CD4-positive, alpha-beta T cell treated with Interleukin-15 for 4 hours (primary cell): ENCODE results near the gene GABRP.
"Not testable (repeated sequence)": the region's sequence is repeated elsewhere in the genome, so short reads cannot be mapped to it uniquely, and the experiment has no call there.

Experiments
- DNase-seq: peaks from one replicate; pipeline ENCODE4 v3.0.0-alpha.2; 2020; ENCODE audit warnings: low spot score

The GABRP gene

DNA sequence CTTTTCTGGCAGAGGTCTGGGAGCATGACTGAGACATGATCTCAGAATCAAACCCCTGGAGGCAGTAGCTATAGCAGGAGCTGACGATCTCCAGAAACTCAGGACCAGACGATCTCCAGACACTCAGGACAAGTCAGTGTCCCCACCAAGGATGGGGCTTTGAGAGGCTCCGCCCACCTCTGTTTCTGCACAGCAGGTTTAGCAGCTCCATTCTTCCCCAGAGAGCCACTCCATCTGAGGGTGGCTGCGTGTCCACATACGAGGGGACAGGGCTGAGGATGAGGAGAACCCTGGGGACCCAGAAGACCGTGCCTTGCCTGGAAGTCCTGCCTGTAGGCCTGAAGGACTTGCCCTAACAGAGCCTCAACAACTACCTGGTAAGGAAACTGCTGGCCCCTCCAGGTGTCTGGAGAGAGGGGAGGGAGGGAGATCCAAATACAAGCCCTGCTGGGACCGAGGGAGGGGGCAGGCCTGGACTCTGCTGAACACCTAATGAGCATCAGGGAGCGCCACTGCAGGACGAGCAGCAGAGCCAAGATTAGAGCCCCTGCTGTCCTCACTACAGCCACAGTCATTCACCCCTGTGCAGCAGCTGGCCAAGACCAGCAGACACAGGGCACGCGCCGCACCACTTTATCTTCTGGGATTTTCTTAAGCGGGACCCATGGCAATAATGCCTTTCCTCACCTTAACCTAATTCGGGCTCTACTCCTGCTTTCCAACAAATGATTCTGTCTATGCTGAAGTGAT, at the start of gene GABRP:
GABRP (plus strand) TSS at position 228 of the 750 bp plus-strand sequence. CDS start 4,891 bp downstream, outside the sequence.
- DNase-seq, result no peak

- DNase-seq, result no peak
These were observed 46.6 kb upstream of the GABRP start for GRCh38 chr5:170736966-170737365.

GRCh38 chr5:170737591-170737990, 45.9 kb upstream of the GABRP start:
- no peak for DNase-seq

DNA sequence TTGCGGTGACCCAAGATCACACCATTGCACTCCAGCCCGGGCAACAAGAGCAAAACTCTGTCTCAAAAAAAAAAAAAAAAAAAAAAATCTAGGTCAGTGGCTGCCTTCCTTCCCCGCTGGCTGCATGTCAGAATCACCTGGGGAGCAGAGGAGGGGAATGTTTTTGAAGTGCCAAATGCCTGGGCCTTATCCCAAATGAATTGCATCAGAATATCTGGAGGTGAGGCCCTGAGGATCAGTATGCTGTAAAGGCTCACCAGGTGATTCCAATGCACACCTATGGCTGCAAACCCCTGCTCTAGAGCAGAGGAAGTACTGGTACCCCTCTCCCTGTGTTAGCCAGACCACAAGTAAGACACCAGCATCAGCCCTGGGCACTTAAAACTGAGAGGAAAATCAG, 44.7 kb upstream of the GABRP start:
- DNase-seq, result no peak

DNA sequence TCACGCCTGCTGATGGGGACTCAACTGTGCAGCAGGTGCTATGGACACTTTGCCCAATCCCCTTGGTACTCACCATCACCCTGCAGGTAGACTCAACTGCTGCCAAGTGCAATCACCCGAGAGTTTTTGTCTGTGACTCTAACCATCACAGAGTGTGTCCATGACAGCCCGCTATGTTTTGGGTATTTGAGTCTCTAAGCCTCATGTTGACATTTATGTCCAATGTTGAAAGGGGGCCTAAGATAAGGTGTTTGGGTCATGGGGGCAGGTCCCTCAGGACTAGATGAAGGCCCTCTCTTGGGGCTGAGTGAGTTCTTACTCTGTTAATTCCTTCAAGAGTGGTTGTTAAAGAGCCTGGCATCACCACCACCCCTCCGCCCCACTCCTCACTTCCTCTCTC, 44.1 kb upstream of the GABRP start:
- DNase-seq, result no peak

GRCh38 chr5:170740551-170741205, 42.8 kb upstream of the GABRP start:
- no peak for DNase-seq

- no peak for DNase-seq
These were observed 41.7 kb upstream of the GABRP start for GRCh38 chr5:170741801-170742200.

DNA sequence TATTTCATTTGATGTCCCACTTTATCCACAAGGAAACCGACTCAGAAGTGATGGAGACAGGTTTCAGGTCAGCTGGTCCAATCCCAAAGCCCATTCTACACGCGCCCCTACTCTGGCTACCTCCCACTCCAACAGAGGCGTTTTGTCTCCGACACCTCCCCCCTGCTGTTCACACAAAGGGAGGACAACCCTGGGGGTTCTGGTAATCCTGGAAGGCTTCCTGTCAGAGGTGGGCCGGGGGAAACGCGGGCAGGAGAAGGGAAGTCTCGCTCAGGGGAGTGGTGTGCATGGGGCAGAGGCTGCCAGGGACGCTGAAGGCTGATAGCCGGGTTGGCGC, 39.7 kb upstream of the GABRP start:
- DNase-seq, result no peak

GRCh38 chr5:170745481-170746071, 37.9 kb upstream of the GABRP start:
- no peak for DNase-seq

GRCh38 chr5:170746075-170746960, 37.2 kb upstream of the GABRP start:
- no peak for DNase-seq

DNA sequence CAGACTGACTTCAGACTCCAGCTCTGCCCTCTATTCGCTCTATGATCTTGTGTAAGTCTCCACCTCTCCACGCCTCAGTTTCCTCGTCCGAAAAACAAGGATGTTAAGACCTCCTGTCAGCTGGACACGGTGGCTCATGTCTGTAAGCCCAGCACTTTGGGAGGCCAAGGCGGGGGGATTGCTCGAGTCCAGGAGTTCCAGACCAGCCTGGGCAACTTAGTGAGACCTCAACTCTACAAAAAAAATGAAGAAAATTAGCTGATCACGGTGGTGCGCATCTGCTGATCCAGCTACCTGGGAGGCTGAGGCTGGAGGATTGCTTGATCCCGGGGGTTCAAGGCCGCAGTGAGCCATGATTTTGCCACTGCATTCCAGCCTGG, 36.6 kb upstream of the GABRP start:
- no peak for DNase-seq

DNA sequence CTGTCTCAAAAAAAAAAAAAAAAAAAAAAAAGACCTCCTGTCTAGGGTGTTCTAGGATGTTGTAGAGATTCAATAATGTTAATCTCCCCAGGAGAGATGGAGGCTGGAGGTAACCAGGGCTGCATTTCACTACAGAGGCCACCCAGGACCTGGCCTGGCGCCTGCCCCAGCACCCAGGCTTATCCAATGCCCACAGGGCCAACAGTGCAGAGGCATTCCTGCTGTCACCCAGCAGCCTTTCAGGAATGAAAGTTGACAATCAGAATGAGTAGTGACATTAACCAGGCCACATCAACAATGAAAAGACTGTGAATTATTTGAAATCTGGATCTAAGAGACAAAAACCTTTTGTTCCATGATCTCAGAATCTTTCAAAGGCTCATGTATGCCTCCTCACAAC, 36.2 kb upstream of the GABRP start:
- DNase-seq, result no peak

DNA sequence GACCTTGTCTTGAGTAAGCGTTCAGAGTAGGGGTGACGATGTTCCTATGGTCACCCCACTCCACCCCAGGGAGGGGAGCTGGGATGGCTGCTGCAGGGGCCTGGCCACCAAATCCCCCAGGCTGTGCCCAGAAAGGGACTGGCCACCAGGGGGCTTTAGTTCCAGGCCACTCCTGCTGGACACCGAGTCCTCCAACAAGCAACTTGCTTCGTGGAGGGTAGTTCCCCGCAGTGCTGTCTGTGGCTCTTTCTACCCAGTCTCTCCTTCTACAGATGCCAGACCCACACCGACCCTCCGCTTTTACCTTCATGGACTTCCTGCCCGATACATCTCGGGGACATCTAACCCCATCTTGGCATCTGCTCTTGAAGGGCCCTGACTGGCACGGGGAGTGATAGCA, 35.7 kb upstream of the GABRP start:
- no peak for DNase-seq

DNA sequence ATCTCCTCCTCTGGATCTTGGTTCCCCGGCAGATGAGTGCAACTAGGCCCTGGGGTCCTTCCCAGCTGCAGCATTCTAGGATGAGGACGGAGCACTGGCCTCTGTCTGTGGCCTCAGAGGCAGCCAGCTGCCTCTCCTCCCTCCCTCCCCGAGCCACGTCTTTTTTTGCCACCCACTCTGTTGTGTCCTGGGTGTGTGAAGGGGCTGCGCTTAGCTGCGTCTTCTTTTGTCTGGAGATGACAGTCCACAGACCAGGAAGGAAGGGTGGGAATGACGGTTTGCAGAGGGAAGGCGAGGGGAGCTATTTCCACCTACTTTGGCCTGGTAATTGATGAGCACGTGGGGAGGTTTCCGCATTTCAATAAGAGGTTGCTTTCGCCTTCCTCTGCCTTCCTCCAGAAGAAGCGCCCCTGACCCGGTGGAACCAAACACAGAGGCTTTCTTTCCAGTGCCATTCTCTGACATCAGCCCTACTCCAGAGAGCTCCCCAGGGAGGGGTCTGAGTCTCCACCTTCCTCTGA, 34.5 kb upstream of the GABRP start:
- DNase-seq, result no peak

DNA sequence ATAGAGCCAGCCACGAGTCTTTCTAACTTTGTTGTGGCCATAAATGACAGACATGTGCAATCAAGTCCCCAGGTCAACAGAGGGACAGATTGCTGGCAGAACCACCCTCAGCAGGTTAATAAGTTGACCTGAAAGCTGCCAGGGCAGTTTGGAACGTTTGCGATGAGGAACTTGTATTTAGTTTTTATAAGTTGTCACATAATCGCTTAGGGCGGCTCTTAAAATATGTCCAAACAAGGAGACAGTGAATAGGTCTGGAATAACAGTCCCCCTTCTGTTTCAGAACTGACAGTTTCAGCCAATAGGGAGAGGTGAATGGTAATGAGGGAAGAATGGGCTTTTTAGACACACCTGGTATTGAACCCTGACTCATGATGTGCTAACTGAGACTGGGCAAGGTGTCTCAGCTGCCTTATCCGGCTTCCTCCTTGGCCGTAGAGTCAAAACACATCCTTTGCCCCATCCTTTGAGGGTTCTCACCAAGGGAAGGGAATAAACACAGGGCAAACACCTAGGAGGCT, 33.6 kb upstream of the GABRP start:
- no peak for DNase-seq

DNA sequence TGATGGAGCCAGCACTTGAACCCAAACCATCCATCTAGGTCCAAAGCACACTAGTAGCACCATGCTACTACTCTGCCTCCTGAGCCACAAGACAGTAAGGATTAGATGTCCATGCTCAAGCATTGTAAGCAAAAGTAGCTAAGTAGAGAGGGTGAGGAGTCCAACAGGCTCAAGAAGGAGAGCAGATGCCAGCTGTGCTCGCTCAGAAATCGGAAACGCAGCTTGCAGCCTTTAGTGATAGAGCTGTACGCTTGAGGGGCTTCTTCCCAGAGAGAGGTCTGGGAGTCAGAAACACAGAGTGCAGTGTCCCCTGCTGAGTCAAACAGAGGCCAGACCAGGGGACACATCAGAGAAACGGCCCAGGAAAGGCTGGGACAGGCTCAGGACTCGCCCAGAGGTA, 32.7 kb upstream of the GABRP start:
- no peak for DNase-seq

DNA sequence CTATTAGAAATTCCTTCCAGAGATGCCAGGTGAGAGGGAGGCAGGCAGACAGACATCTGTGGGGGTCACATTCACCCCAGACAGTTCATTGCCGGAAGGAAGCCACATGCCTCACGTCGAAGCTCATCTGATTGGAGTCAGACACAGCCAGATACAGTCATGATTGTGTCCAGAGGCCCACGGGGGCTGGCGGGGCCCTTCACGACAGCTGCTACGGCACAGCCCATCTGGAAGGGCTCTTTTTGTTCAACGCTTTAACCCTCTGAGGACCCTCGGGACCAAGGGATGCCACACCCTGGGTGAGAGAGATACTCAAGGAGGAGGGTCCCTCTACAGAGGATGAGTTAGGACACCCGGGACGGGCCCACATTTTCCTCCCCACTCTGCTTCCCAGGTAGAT, 31.9 kb upstream of the GABRP start:
- DNase-seq, result no peak

DNA sequence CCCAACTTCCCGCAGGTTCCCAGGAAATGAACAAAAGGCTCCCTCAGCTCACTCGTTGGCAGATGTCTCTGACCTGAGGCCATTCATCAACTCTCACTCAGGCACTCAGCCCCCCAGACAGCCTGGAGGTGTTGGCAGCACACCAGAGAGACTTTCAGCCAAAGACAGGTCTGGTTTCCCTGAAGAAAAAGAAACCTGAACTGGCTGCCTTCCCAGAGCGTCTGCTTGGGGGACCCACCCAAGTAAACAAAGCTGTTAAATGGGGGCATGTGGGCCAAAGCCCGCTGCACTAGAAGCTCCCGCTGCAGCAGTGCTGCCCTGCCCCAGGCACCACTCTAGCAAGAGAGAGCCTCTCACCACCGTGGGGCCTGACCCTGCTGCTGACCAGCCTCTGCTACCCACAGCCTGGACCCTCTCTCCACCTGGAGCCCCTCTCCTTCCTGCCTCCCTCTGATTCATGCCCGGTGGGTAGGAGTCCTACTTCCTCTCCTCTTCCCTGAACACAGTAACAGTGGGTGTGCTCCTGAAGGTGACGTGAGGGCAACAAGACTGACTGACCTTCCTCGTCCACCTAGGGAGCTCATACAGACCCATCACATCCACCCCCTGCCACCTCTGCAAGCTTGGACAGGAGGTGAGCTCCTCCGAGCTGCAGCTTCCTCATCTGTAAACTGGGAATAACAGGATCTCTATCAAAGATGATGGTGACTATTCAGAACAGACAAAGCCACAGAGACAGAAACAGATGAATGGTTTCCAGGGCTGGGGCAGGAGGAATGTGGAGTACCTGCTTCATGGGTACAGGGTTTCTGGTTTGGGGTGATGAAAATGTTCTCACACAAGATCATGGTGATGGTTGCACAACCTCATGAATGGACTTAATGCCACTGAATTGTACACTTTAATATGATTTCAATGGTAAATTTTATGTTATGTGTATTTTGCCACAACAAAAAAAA, 31.0 kb upstream of the GABRP start:
- DNase-seq, result no peak

DNA sequence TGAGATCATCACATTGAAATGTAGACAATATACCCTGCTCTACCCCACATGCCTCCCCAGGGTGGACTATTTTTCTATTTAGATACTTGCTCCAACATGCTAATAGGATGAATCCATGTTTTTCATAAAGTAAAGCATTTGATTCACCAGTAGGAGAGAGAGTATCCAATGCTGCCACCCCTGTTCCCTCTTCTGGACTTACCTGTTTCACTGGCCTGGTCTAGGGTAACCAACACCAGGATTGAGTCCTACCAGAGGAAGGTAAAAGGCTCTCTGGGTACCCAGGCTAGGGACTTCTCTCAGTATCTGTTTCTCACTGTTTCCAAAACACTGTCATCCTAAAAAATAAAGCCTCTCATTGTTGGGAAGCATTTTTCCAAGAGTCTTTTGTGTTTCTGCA, 30.2 kb upstream of the GABRP start:
- DNase-seq, result no peak

GRCh38 chr5:170754508-170754907, 29.0 kb upstream of the GABRP start:
- DNase-seq, result not testable (repeated sequence)
